Ishikawa (cell line): ENCODE results near the gene KTI12.

Experiments used
- EP300 ChIP-seq: IDR thresholded peaks from 2 replicates; pipeline ENCODE4 v1.6.1; 2012; ENCODE audit warnings: borderline replicate concordance
- RAD21 ChIP-seq: IDR thresholded peaks from 2 replicates; pipeline ENCODE4 v1.6.1; 2012; ENCODE audit warnings: low read depth
- YY1 ChIP-seq: IDR thresholded peaks from 2 replicates; pipeline ENCODE4 v1.6.1; 2012; ENCODE audit warnings: low read depth
- ZBTB7A ChIP-seq: IDR thresholded peaks from 2 replicates; pipeline ENCODE4 v1.6.1; 2012; ENCODE audit warnings: low read depth

GRCh38 chr1:52080014-52080415 is 46.4 kb upstream of the KTI12 start:
- TF ChIP-seq ZBTB7A (no peak), YY1 (no peak), RAD21 (no peak), EP300 (no peak)
